Transverse colon (tissue), 3 donors: ENCODE results near the gene HES3.

Experiments used
- CTCF ChIP-seq, 5 experiments: fragments of 200-600 bp in 3 of 5; fragments of 450-650 bp in 2 of 5; sonication (generic) in 3 of 5; IDR thresholded peaks; 1 replicate in 2 of 5; 2 replicates in 3 of 5; pipeline ENCODE4 v1.5.1; 2016 to 2017; ENCODE audit warnings: antibody characterized with exemption in 5 of 5, inconsistent platforms in 3 of 5, mild to moderate bottlenecking in 2 of 5, moderate library complexity in 1 of 5
- EP300 ChIP-seq: sonication (generic); formaldehyde crosslinking; IDR thresholded peaks from one replicate; pipeline ENCODE4 v1.6.1; 2017; ENCODE audit warnings: antibody characterized with exemption, low read depth
- POLR2A ChIP-seq: fragments of 450-650 bp; IDR thresholded peaks from one replicate; pipeline ENCODE4 v1.6.1; 2016; ENCODE audit warnings: antibody characterized with exemption, mild to moderate bottlenecking, moderate library complexity

- no peak for TF ChIP-seq POLR2A
- TF ChIP-seq CTCF (IDR thresholded peaks at IDR 0.05), result peak; percentile 61 to 92 (median 84)
- no peak for TF ChIP-seq EP300
Observed at GRCh38 chr1:6245086-6245868, 1.3 kb downstream of the HES3 start.
